ENCODE results near the gene TMEM120B. TPM values are rescaled to one million over a fixed set of nuclear protein-coding genes. Genes with fewer than 3 reads are reported as not detected.
A peak's percentile ranks its signal among the peaks of the same experiment; 100 is the strongest.

Gene TMEM120B
- total and polyA plus RNA-seq, 2 of the 4 experiments (the other 2 are of a cell fraction): 10.6 to 18.4 TPM

DNA sequence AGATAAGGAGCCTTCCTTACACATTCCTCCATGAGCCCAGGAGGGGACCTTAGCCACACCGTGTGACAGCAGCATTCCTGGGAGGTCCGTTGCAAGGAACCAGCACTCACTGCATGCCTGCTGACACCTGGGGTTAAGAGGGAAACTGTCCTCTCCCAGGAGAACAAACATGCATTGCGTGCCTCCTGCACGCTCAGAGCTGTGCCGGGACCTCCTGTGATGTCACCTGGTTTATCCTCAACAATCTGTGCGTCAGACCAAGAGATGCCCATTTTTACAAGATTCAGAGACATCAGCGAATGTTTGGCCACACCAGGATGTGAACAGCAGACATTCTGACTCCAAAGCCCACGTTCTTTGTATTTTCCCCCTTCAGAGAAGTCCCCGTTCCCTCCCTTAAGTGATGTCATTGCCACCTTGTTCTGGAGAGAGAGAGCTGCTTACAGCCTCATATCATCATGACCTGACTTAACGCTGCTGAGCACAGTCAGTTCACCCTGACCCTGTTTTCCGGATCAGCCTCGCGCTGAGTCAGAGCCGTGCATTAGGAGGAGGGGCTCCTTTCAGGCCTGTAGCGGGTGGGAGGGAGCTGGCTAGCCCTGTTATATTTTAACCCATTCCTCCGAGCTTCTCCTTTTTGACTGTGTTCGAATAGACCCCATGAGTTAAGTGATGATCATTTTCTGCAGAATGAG lies 36.2 kb downstream of the TMEM120B start (continued):
- no peak for TF ChIP-seq RFX5 (IDR thresholded peaks at IDR 0.05; ENCODE audit: low read depth, low read length)

GRCh38 chr12:121749267-121749666 lies 36.7 kb downstream of the TMEM120B start:
- in situ Hi-C loops (cut with MboI; ENCODE audit: low sequenced_read_pairs) (no loop called here), intact Hi-C loops (cut with micrococcal nuclease) (no loop called here)
- no TSS peak for BruUV-seq (replicated peaks)

More at GRCh38 chr12:121749267-121749666, 36.7 kb downstream of the TMEM120B start:
- Histone ChIP-seq H4K91ac (ENCODE audit: insufficient read depth, low read depth, low read length) (peak overlapping the region; percentile 59), H2AFZ (replicated peaks; ENCODE audit: low read length, poor library complexity) (peak overlapping the region; percentile 83), H3K36me3 (ENCODE audit: control insufficient read depth, insufficient read depth, low read length) (peaks cover 18% of the 10 kb centered on the region), H3K14ac (replicated peaks; ENCODE audit: low read depth, low read length) (peak overlapping the region; percentile 57; the same call in 1 of the 2 replicates), H2AK5ac (ENCODE audit: low read depth, low read length) (peak overlapping the region; percentile 88), H3K4me1 (ENCODE audit: control insufficient read depth, insufficient read depth, low read length) (peaks cover 10% of the 10 kb centered on the region), H3K56ac (ENCODE audit: extremely low read depth, insufficient read depth, low read length) (no peak overlapping the region), H4K20me1 (ENCODE audit: insufficient read depth, low read length) (peaks cover 7% of the 10 kb centered on the region), H3K23ac (ENCODE audit: low read depth, low read length) (no peak overlapping the region), H3K4me2 (ENCODE audit: low read depth, low read length) (no peak overlapping the region), H2BK120ac (ENCODE audit: low read depth, low read length) (peak overlapping the region; percentile 52), H3K9ac (ENCODE audit: low read depth, low read length) (no peak overlapping the region), H2BK20ac (ENCODE audit: low read depth, low read length) (peak overlapping the region; percentile 79; the same call in 1 of the 2 replicates), H2AK9ac (replicated peaks; ENCODE audit: low read depth, low read length, poor library complexity) (peak overlapping the region; percentile 74), H3K4me3 (ENCODE audit: insufficient read depth, low read depth, low read length) (no peak overlapping the region), H3K79me1 (ENCODE audit: low read depth in 1 of 2, low read length in 2 of 2) (peaks cover 2 to 27% of the 10 kb centered on the region in 2 experiments; a peak in 2 of 4 replicates), H4K8ac (ENCODE audit: low read depth in 2 of 2, low read length in 2 of 2) (peak overlapping the region in 1 of 2 experiments; percentile 71; a peak in 2 of 4 replicates), H3K27me3 (ENCODE audit: control insufficient read depth, insufficient read depth, low read length) (no peaks in the 10 kb centered on the region), H2BK15ac (ENCODE audit: low read depth, low read length) (peak overlapping the region; percentile 49; the same call in 1 of the 3 replicates), H2BK5ac (ENCODE audit: low read depth, low read length, poor library complexity, severe bottlenecking) (peak overlapping the region; percentile 58), H3K27ac (ENCODE audit: insufficient read depth, low read length) (peak overlapping the region; percentile 67), H3K9me3 (ENCODE audit: control insufficient read depth, insufficient read depth, low read length) (no peaks in the 10 kb centered on the region), H3K18ac (ENCODE audit: low read depth, low read length) (peak overlapping the region; percentile 66), H3K9me1 (ENCODE audit: insufficient read depth, low read length) (peaks cover 10% of the 10 kb centered on the region; the same call in 1 of the 2 replicates), H4K5ac (ENCODE audit: low read depth, low read length) (peak overlapping the region; percentile 61; the same call in 1 of the 2 replicates), H3K4ac (ENCODE audit: low read depth, low read length) (peak overlapping the region; percentile 85)
- 83% methylated on average over 1 of the region's 10 CpGs; no CpG with 5 or more reads in 1 of the 2 experiments for WGBS, 2 experiments (ENCODE audit: extremely low coverage in 2 of 2, insufficient read length in 1 of 2)
- dilution Hi-C loops (cut with HindIII; ENCODE audit: low sequenced_read_pairs, unreplicated experiment): no loop called here
- POLR2A ChIA-PET (ENCODE audit: unreplicated experiment): no interaction called here
- CTCF ChIA-PET: no interaction called here
- no peak for DNase-seq
- no peak for ATAC-seq (ENCODE audit: low read depth)
- TF ChIP-seq RAD21 (IDR thresholded peaks at IDR 0.05; ENCODE audit: low read length): no peak
- TF ChIP-seq BHLHE40 (IDR thresholded peaks at IDR 0.05; ENCODE audit: low read depth, low read length): no peak
- TF ChIP-seq MAZ (IDR thresholded peaks at IDR 0.05; ENCODE audit: borderline replicate concordance, low read depth, low read length): no peak
- no peak for TF ChIP-seq NFE2L2 (IDR thresholded peaks at IDR 0.05; ENCODE audit: low read depth, low read length)
- no peak for TF ChIP-seq MAFK (IDR thresholded peaks at IDR 0.05; ENCODE audit: low read depth, low read length)
- no peak for TF ChIP-seq RCOR1 (IDR thresholded peaks at IDR 0.05; ENCODE audit: insufficient replicate concordance, low read length)
- no peak for TF ChIP-seq SMC3 (IDR thresholded peaks at IDR 0.05; ENCODE audit: low read depth, low read length)
- TF ChIP-seq POLR2A (IDR thresholded peaks at IDR 0.05; ENCODE audit: low read depth, low read length): no peak
- TF ChIP-seq, protein P1, sequence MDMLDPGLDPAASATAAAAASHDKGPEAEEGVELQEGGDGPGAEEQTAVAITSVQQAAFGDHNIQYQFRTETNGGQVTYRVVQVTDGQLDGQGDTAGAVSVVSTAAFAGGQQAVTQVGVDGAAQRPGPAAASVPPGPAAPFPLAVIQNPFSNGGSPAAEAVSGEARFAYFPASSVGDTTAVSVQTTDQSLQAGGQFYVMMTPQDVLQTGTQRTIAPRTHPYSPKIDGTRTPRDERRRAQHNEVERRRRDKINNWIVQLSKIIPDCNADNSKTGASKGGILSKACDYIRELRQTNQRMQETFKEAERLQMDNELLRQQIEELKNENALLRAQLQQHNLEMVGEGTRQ (IDR thresholded peaks at IDR 0.05; ENCODE audit: low read depth, low read length): no peak
- no peak for TF ChIP-seq ELK1 (IDR thresholded peaks at IDR 0.05; ENCODE audit: borderline replicate concordance, low read depth, low read length)
- TF ChIP-seq CHD1 (IDR thresholded peaks at IDR 0.05; ENCODE audit: low read depth, low read length): no peak
- no peak for TF ChIP-seq MXI1 (IDR thresholded peaks at IDR 0.05; ENCODE audit: borderline replicate concordance, low read depth, low read length)
- no peak for TF ChIP-seq FOS (IDR thresholded peaks at IDR 0.05; ENCODE audit: low read depth, low read length)

Data from IMR-90 (cell line).